ENCODE data around the gene NAA50. TPM values are rescaled to one million over a fixed set of nuclear protein-coding genes. Genes with fewer than 3 reads are reported as not detected.

NAA50 gene
- total RNA-seq, 2 donors from 2014 or later: 101 to 109 TPM

DNA sequence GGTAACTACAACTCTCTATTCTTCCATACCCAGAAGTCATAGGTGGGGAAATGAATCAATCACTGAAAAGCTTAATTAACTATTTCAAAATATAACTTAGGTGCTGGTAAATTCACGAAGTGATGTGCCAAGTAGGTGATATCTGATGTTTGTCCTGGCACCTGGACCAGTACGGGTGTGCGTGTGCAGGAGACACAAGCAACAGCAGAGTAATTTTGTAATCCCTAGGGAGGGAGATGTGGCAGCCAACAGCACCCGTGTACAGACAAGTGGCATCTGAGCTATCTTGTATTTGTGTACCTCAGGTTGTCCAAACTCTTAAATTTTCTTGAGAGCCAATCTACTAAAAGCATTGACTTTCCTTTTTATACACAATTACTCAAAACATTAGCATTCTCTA, 72.5 kb downstream of the NAA50 start:
- H3K9me3 Mint-ChIP-seq: no peaks in the 10 kb centered on the region
- H3K27ac Mint-ChIP-seq: no peak overlapping the region
- H3K36me3 Mint-ChIP-seq: peaks cover 0 to 12% of the 10 kb centered on the region in 2 donors
- ATAC-seq: no peak
- no peak for DNase-seq (ENCODE audit: low spot score in 2 of 2)

DNA sequence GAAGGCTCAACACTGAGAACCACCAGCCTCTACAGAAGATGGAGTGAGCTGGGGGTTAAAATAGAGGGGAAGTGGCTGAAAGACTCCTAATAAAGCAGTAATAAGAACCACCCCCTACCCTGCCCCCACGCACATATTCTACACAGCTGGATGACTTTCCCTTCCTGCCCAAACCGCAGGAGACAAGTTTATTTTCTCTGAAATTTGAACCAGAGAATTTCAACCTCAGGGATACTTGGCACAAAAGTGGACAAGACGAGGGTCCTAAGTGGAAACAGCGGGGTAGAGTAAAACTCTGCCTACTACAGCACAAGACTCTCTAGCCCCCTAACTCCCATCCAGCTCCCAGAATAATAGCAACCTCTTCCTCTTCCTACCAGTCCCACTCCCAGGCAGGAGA, 78.0 kb downstream of the NAA50 start:
- Mint-ChIP-seq H3K36me3 (peaks cover 0 to 6% of the 10 kb centered on the region in 2 donors), H3K27ac (peak overlapping the region in 1 of 2 donors; percentile 29), H3K9me3 (no peaks in the 10 kb centered on the region)
- ATAC-seq (no peak), DNase-seq (ENCODE audit: low spot score in 2 of 2) (no peak)

Other genes with a start within 250 kb of the NAA50 start
- 10 to 100 TPM; 23.3 to 40.6 TPM for gene SPICE1, start 231.1 kb downstream of the NAA50 start, total RNA-seq
- gene SIDT1, start 213.7 kb downstream of the NAA50 start, total RNA-seq: 10 to 100 TPM; 12.1 to 44.7 TPM
- 10 to 100 TPM; 14.0 to 22.2 TPM for gene USF3, start 49.6 kb downstream of the NAA50 start, total RNA-seq
- gene ATP6V1A, start 786 bp upstream of the NAA50 start, total RNA-seq: 10 to 100 TPM; 48.8 to 69.5 TPM
- 1 to 10 TPM in 1 of 2 donors, under 1 TPM in 1; 0.48 to 2.1 TPM for gene GRAMD1C, start 92.5 kb upstream of the NAA50 start, total RNA-seq
- gene ZDHHC23, start 201.8 kb upstream of the NAA50 start, total RNA-seq: 1 to 10 TPM; 1.7 to 5.8 TPM